Measurements from ENCODE around the gene FBXO7. TPM values are rescaled to one million over a fixed set of nuclear protein-coding genes. Genes with fewer than 3 reads are reported as not detected.

Gene FBXO7
- total RNA-seq, 1 experiment from 2014 or later, result 95.2 TPM

DNA sequence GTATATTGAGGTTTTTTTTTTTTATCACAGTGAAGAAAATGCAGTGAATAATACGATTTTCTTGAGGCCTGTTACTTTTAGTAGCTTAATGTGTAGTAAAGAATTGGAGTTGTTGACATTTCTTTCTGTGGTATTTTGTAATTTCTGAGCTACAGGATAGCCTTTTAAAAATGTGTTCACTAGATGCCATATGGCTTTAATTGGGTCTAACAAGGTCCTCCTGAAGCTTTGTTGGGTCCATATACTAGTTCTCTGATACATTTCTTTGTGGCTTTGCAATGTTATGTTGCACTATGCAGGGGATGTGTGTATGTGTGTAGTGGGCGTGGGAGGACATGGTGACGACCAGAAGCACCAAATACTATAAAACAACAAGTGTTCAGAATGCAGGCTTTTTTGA lies 25.1 kb downstream of the FBXO7 start:
- intact Hi-C loops (cut with micrococcal nuclease; ENCODE audit: unreplicated experiment), result no loop called here
- no peak for TF ChIP-seq CTCF (conservative IDR thresholded peaks at IDR 0.05; ENCODE audit: low read depth, low read length)
- TF ChIP-seq EZH2 (IDR thresholded peaks at IDR 0.05; ENCODE audit: borderline replicate concordance, low read depth, low read length, poor library complexity, severe bottlenecking), result no peak
- POLR2A ChIA-PET (ENCODE audit: low non-redundant PET), result no interaction called here
- Histone ChIP-seq H3K4me1 (ENCODE audit: insufficient read depth, low read length, poor library complexity, severe bottlenecking) (no peaks in the 10 kb centered on the region), H3K27ac (ENCODE audit: low read depth, low read length, poor library complexity, severe bottlenecking) (no peak overlapping the region), H3K4me3 (ENCODE audit: low read depth, low read length, poor library complexity, severe bottlenecking) (no peak overlapping the region), H3K36me3 (ENCODE audit: insufficient read depth, low read length, poor library complexity, severe bottlenecking) (peaks cover 37% of the 10 kb centered on the region), H3K9me3 (ENCODE audit: low read depth, low read length, poor library complexity, severe bottlenecking) (no peaks in the 10 kb centered on the region), H3K27me3 (replicated peaks; ENCODE audit: insufficient read depth, low read depth, low read length, poor library complexity) (no peaks in the 10 kb centered on the region)
- CTCF ChIA-PET, result no interaction called here
- DNase-seq (ENCODE audit: low spot score), result no peak
- BruUV-seq (replicated peaks), result no TSS peak

GRCh38 chr22:32501836-32502752 lies 27.5 kb downstream of the FBXO7 start:
- Histone ChIP-seq H3K4me3 (ENCODE audit: low read depth, low read length, poor library complexity, severe bottlenecking) (no peak overlapping the region), H3K4me1 (ENCODE audit: insufficient read depth, low read length, poor library complexity, severe bottlenecking) (no peaks in the 10 kb centered on the region), H3K27ac (ENCODE audit: low read depth, low read length, poor library complexity, severe bottlenecking) (no peak overlapping the region), H3K9me3 (ENCODE audit: low read depth, low read length, poor library complexity, severe bottlenecking) (no peaks in the 10 kb centered on the region), H3K27me3 (replicated peaks; ENCODE audit: insufficient read depth, low read depth, low read length, poor library complexity) (no peaks in the 10 kb centered on the region), H3K36me3 (ENCODE audit: insufficient read depth, low read length, poor library complexity, severe bottlenecking) (peaks cover 15% of the 10 kb centered on the region)
- BruUV-seq (replicated peaks), result no TSS peak
- DNase-seq (ENCODE audit: low spot score), result peak; percentile 5
- TF ChIP-seq CTCF (conservative IDR thresholded peaks at IDR 0.05; ENCODE audit: low read depth, low read length) (no peak), EZH2 (IDR thresholded peaks at IDR 0.05; ENCODE audit: borderline replicate concordance, low read depth, low read length, poor library complexity, severe bottlenecking) (no peak)
- ChIA-PET POLR2A (ENCODE audit: low non-redundant PET) (no interaction called here), CTCF (no interaction called here)
- intact Hi-C loops (cut with micrococcal nuclease; ENCODE audit: unreplicated experiment), result no loop called here

- BruUV-seq (replicated peaks), result no TSS peak
- ChIA-PET CTCF (no interaction called here), POLR2A (ENCODE audit: low non-redundant PET) (no interaction called here)
- H3K4me3 ChIP-seq (ENCODE audit: low read depth, low read length, poor library complexity, severe bottlenecking), result no peak overlapping the region
- no peaks in the 10 kb centered on the region for H3K27me3 ChIP-seq (replicated peaks; ENCODE audit: insufficient read depth, low read depth, low read length, poor library complexity)
- H3K9me3 ChIP-seq (ENCODE audit: low read depth, low read length, poor library complexity, severe bottlenecking), result no peaks in the 10 kb centered on the region
- H3K4me1 ChIP-seq (ENCODE audit: insufficient read depth, low read length, poor library complexity, severe bottlenecking), result no peaks in the 10 kb centered on the region
- intact Hi-C loops (cut with micrococcal nuclease; ENCODE audit: unreplicated experiment), result no loop called here
- H3K36me3 ChIP-seq (ENCODE audit: insufficient read depth, low read length, poor library complexity, severe bottlenecking), result no peaks in the 10 kb centered on the region
- no peak for DNase-seq (ENCODE audit: low spot score)
- no peak overlapping the region for H3K27ac ChIP-seq (ENCODE audit: low read depth, low read length, poor library complexity, severe bottlenecking)
- TF ChIP-seq EZH2 (IDR thresholded peaks at IDR 0.05; ENCODE audit: borderline replicate concordance, low read depth, low read length, poor library complexity, severe bottlenecking), result no peak
These were observed 34.4 kb downstream of the FBXO7 start for GRCh38 chr22:32509045-32509444.
